NB4 (cell line): ENCODE results near the gene DNMBP.

Experiments used
- DNase-seq: peaks from one replicate; pipeline ENCODE4 v3.0.0; 2010; ENCODE audit warnings: low read depth
- H3K4me3 ChIP-seq: one replicate; pipeline ENCODE4 v1.5.1; 2011; ENCODE audit warnings: mild to moderate bottlenecking, low read depth, low read length, moderate library complexity
- MYC ChIP-seq: IDR thresholded peaks from 2 replicates; pipeline ENCODE4 v1.6.1; 2011; ENCODE audit warnings: low read depth, low read length
- POLR2A ChIP-seq: IDR thresholded peaks from 2 replicates; pipeline ENCODE4 v1.6.1; 2011; ENCODE audit warnings: mild to moderate bottlenecking; ENCODE audit not compliant: insufficient read length; ENCODE audit errors: extremely low read depth
- TF ChIP-seq, protein P1 (sequence below): IDR thresholded peaks from one replicate; pipeline ENCODE4 v1.5.1; 2012; ENCODE audit warnings: low read depth, low read length
- TF ChIP-seq, protein P2 (sequence below): IDR thresholded peaks from 2 replicates; pipeline ENCODE4 v1.6.1; 2011; ENCODE audit warnings: low read depth, low read length

The DNMBP gene

DNA sequence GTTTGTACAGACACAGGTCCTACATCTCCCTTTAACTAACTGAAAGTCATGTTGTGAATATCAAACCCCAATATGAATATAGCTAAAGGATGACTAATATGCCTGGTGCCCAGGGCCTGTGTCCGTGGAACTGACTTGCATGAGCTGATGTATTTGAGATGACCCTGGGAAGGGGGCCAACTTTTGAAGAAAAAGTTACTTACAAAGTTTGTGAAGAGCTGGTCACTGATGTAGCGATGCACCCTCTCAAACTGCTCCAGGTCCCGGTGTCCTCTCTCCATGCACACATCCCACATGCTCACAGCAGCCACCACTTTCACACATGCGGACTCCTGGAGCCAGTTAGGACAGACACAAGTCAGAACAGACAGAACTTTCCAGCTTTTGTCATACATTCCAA is 121.1 kb downstream of the DNMBP start:
- no peak overlapping the region for H3K4me3 ChIP-seq
- TF ChIP-seq POLR2A (no peak), MYC (no peak)
- TF ChIP-seq, protein P1, sequence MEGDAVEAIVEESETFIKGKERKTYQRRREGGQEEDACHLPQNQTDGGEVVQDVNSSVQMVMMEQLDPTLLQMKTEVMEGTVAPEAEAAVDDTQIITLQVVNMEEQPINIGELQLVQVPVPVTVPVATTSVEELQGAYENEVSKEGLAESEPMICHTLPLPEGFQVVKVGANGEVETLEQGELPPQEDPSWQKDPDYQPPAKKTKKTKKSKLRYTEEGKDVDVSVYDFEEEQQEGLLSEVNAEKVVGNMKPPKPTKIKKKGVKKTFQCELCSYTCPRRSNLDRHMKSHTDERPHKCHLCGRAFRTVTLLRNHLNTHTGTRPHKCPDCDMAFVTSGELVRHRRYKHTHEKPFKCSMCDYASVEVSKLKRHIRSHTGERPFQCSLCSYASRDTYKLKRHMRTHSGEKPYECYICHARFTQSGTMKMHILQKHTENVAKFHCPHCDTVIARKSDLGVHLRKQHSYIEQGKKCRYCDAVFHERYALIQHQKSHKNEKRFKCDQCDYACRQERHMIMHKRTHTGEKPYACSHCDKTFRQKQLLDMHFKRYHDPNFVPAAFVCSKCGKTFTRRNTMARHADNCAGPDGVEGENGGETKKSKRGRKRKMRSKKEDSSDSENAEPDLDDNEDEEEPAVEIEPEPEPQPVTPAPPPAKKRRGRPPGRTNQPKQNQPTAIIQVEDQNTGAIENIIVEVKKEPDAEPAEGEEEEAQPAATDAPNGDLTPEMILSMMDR: no peak
- TF ChIP-seq, protein P2, sequence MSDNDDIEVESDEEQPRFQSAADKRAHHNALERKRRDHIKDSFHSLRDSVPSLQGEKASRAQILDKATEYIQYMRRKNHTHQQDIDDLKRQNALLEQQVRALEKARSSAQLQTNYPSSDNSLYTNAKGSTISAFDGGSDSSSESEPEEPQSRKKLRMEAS: no peak
- no peak for DNase-seq

DNA sequence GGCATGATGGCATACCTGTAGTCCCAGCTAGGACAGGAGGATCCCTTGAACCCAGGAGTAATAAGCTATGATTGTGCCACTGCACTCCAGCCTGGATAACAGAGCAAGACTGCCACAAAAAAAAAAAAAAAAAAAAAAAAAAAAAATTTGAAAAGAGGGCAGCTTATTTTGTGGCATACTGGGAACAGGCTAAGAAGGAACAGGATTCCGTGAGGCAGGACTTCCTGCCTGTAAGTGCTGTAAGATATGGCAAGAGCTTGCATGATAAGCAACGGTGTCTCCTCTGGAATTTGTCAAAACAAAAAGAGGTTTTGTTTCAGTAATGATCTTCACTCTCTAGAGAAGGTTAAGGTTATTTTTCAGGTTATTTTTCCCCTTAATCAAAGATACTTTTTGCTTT is 126.2 kb downstream of the DNMBP start:
- no peak for DNase-seq
- no peak for TF ChIP-seq POLR2A
- TF ChIP-seq, protein P1: no peak
- TF ChIP-seq MYC: no peak
- TF ChIP-seq, protein P2: no peak
- no peak overlapping the region for H3K4me3 ChIP-seq

DNA sequence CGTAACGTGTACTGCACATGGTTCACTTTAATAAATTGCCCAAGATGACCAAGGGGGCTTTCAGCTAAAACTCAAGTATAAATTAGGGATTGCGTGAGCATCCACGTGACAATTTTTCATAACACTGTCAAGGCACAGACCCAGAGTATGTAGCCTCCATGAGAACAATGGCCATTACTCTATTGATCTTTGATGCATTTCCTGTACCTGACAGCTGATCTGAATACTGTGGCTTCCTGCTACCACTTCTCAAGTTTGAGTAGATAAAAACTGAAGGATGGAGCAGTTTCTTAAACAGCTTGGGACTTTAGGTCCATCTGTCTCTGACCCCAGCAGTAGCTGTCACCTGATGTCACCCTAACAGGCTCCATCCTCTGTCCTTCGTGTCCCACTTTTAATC is 128.4 kb downstream of the DNMBP start:
- no peak overlapping the region for H3K4me3 ChIP-seq
- DNase-seq: no peak
- TF ChIP-seq MYC: no peak
- TF ChIP-seq, protein P1: no peak
- no peak for TF ChIP-seq POLR2A
- TF ChIP-seq, protein P2: no peak

DNA sequence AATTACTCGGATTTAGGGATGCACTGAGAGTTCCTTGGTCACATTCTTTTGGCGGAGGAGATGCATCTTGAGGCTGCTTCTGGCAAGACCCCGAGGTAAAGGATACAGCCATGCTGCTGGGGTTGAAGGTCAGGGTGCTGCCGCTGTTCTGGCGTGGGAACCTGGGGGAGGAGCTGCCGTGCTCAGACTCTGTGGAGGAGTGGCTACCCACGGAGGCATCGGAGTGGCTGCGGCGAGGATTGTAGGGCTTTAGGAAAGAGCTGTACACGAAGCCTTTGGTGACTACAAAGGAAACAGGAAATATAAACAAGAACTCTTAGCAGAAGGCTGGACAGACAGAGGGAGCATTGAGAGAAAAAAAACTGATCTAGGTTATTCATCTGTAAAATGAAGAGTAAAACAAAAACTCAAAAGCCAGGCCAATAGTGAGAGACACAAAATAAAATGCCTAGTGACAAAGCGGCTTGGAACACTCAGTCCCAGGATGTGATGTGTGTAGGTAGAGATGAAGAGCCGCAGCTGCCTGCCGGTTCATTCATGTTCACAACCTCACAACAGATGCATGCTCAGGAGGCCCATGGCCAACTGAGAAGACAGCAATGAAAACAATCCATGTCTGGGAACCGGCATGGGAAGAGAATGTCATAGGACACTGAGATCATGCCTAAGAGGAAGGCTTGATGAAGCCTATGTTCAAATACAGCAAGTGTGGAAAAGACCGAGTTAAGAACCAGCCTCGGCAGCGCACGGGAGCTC is 129.5 kb downstream of the DNMBP start:
- H3K4me3 ChIP-seq: no peak overlapping the region
- TF ChIP-seq, protein P2: no peak
- TF ChIP-seq POLR2A: no peak
- TF ChIP-seq, protein P1: no peak
- TF ChIP-seq MYC: no peak
- DNase-seq: no peak

DNA sequence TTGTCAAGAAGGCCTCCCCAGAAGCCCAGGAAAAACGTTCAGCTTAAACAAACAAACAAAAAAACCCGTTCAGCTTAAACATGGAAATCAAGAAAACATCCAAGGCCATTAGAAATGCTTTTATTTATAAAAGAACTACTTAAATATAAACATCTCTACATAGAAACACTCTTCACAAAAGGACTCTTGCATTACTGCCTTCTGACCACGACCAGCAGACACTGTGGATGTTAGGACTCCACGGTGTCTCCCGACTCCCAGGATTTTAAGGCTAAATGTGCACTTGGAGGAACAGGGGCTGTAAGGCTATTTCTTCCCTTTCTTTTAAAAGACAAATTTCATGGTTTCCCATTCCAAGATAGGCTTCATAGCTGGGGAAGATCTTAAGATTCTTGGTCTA is 134.3 kb downstream of the DNMBP start:
- DNase-seq: no peak
- H3K4me3 ChIP-seq: no peak overlapping the region
- TF ChIP-seq, protein P2: no peak
- TF ChIP-seq MYC (no peak), POLR2A (no peak)
- TF ChIP-seq, protein P1: no peak
